Calu3 (cell line): ENCODE results near the gene UHMK1. TPM values are rescaled to one million over a fixed set of nuclear protein-coding genes. Genes with fewer than 3 reads are reported as not detected.

ENCODE experiments used
- BruUV-seq: library from RNA; stranded (reverse); fragments of 400-500 nt; replicated peaks from 2 replicates; lab custom pipeline; 2021; lab: Mats Ljungman, UMichigan
- CTCF ChIA-PET: fragments of 300-600 bp; sonication (Branson Sonifier 250); formaldehyde crosslinking; loops from one replicate; lab custom pipeline; 2022; ENCODE audit warnings: antibody characterized with exemption; lab: Charles Lee
- DNase-seq: peaks from one replicate; pipeline ENCODE4 v3.0.0; 2022
- H3K27ac Mint-ChIP-seq: one replicate; pipeline ENCODE4 v1.8.0; 2022; ENCODE audit warnings: mixed read lengths; ENCODE audit not compliant: unreplicated experiment
- H3K27me3 Mint-ChIP-seq: one replicate; pipeline ENCODE4 v1.8.0; 2022; ENCODE audit warnings: mixed read lengths; ENCODE audit not compliant: unreplicated experiment
- H3K36me3 Mint-ChIP-seq: one replicate; pipeline ENCODE4 v1.8.0; 2022; ENCODE audit warnings: mild to moderate bottlenecking, moderate library complexity, mixed read lengths; ENCODE audit not compliant: insufficient read depth, unreplicated experiment
- H3K4me1 Mint-ChIP-seq: one replicate; pipeline ENCODE4 v1.8.0; 2022; ENCODE audit warnings: mild to moderate bottlenecking, low read depth, mixed read lengths; ENCODE audit not compliant: unreplicated experiment
- H3K4me3 Mint-ChIP-seq: one replicate; pipeline ENCODE4 v1.8.0; 2022; ENCODE audit warnings: mild to moderate bottlenecking, low read depth, moderate library complexity, mixed read lengths; ENCODE audit not compliant: unreplicated experiment
- H3K9me3 Mint-ChIP-seq: one replicate; pipeline ENCODE4 v1.8.0; 2022; ENCODE audit warnings: low read depth, mixed read lengths; ENCODE audit not compliant: unreplicated experiment
- intact Hi-C: fragments of 100-400 bp; cut with micrococcal nuclease; formaldehyde crosslinking; loops from one replicate; pipeline ENCODE4 v1.10.0; 2022; ENCODE audit not compliant: unreplicated experiment
- total RNA-seq: library from RNA; stranded (reverse); gene quantifications from 2 replicates; pipeline ENCODE4 v1.2.3, GENCODE V29; 2022
- TF ChIP-seq, protein P1 (sequence below): fragments of 200-600 bp; IDR thresholded peaks from one replicate; pipeline ENCODE4 v1.8.0; 2022; ENCODE audit warnings: antibody characterized with exemption; ENCODE audit not compliant: unreplicated experiment

UHMK1 gene
- total RNA-seq, 1 experiment from 2014 or later, result 98.1 TPM

DNA sequence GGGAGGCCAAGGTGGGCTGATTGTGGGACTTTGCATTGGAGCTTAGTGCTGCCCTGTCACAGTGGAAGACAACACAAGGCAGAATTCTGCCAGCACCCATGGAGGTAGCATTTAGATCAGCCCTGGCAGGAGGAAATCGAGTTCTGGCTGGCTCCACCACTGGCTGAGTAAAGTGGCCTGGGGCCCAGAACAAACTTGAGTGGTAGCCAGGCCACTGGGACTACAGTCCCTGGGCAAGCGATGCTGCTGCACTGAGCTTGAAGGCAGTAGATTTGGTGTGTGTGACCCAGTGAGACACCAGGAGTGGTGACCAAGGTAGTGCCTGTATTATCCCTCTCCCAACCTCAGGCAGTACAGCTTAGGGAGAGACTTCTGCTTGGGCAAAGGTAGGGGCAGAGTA, 22.5 kb upstream of the UHMK1 start:
- intact Hi-C loops, result no loop called here
- CTCF ChIA-PET, result interaction anchor here (0.6 kb wide), 1 partner anchor 10 kb away, joined by 5 read pairs; no protein-coding TSS in a partner anchor
- Mint-ChIP-seq H3K36me3 (no peaks in the 10 kb centered on the region), H3K4me3 (no peak overlapping the region), H3K4me1 (no peaks in the 10 kb centered on the region), H3K27me3 (peaks cover 12% of the 10 kb centered on the region), H3K27ac (no peak overlapping the region), H3K9me3 (no peaks in the 10 kb centered on the region)
- no peak for DNase-seq
- BruUV-seq, result no TSS peak
- TF ChIP-seq, protein P1, sequence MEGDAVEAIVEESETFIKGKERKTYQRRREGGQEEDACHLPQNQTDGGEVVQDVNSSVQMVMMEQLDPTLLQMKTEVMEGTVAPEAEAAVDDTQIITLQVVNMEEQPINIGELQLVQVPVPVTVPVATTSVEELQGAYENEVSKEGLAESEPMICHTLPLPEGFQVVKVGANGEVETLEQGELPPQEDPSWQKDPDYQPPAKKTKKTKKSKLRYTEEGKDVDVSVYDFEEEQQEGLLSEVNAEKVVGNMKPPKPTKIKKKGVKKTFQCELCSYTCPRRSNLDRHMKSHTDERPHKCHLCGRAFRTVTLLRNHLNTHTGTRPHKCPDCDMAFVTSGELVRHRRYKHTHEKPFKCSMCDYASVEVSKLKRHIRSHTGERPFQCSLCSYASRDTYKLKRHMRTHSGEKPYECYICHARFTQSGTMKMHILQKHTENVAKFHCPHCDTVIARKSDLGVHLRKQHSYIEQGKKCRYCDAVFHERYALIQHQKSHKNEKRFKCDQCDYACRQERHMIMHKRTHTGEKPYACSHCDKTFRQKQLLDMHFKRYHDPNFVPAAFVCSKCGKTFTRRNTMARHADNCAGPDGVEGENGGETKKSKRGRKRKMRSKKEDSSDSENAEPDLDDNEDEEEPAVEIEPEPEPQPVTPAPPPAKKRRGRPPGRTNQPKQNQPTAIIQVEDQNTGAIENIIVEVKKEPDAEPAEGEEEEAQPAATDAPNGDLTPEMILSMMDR, result no peak

DNA sequence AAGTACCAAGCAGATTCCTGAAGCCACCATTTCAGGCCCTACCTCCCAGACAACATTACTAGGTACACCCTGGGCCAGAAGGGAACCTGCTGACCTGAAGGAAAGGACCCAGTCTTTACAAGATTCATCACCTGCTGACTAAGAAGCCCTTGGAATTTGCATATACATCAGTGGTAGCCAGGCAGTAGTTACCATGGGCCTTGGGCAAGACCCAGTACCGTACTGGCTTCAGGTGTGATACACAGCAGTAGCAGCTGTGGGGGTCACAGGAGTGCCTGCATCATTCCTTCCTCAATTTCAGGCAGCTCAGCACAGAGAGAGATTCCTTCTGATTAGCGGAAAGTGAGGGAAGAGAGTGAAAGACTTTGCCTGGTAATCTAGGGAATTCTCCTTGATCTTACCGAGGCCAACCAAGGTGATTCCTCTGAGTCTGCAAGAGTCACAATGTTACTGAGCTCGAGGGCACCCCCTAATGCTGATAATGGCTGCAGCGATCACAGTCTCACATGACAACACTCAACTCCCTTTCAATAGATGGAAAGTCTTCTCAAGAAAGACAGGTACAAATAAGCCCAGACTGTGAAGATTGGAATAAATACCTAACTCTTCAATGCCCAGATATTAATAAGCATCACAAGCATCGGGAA, 22.0 kb upstream of the UHMK1 start:
- H3K27ac Mint-ChIP-seq, result no peak overlapping the region
- CTCF ChIA-PET, result interaction anchor here (0.5 to 1.0 kb wide), 3 partner anchors 10 to 118 kb away, joined by 3 to 5 read pairs (median 3); no protein-coding TSS in a partner anchor

DNA sequence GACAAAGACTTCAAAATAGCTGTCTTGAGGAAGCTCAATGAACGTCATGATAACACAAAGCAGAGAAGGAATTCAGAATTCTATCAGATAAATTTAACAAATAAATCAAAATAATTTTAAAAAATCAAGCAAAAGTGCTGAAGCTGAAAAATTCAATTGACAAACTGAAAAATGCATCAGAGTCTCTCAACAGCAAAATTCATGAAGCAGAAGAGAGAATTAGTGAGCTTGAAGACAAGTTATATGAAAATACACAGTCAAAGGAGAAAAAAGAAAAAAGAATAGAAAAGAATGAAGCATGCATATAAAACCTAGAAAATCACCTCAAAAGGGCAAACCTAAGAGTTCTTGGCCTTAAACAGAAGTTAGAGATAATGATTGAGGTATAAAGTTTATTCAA, 21.0 kb upstream of the UHMK1 start:
- DNase-seq, result no peak
- intact Hi-C loops, result no loop called here
- Mint-ChIP-seq H3K9me3 (no peaks in the 10 kb centered on the region), H3K4me3 (no peak overlapping the region), H3K36me3 (no peaks in the 10 kb centered on the region), H3K4me1 (no peaks in the 10 kb centered on the region), H3K27ac (no peak overlapping the region), H3K27me3 (peaks cover 4% of the 10 kb centered on the region)
- TF ChIP-seq, protein P1, result no peak
- CTCF ChIA-PET, result no interaction called here
- BruUV-seq, result no TSS peak

More for the DNA sequence above, 22.0 kb upstream of the UHMK1 start:
- intact Hi-C loops, result no loop called here
- Mint-ChIP-seq H3K27me3 (peaks cover 12% of the 10 kb centered on the region), H3K4me3 (no peak overlapping the region), H3K9me3 (no peaks in the 10 kb centered on the region), H3K36me3 (no peaks in the 10 kb centered on the region), H3K4me1 (no peaks in the 10 kb centered on the region)
- DNase-seq, result peak; percentile 8
- BruUV-seq, result no TSS peak
- TF ChIP-seq, protein P1, result no peak

DNA sequence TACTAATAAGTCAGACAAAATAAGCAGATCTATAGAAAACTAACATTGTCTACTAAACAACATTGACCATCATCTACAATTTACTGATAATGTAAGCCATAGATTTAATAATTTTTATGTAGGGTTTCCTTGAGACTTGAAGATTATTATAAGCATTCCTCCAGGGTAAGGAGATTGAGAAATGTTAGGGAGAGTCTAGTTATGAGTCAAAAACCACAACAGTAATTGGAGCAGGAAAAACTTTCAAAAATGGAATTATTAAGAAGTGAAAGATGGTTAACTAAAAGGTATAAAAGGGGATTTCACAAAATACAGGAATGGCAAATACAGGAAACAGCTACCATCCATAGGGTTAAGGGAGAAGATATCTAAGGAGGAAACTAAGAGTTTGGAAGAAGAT, 12.4 kb upstream of the UHMK1 start:
- no TSS peak for BruUV-seq

More for the DNA sequence above, 12.4 kb upstream of the UHMK1 start:
- H3K27ac Mint-ChIP-seq, result no peak overlapping the region
- DNase-seq, result no peak
- TF ChIP-seq, protein P1, result no peak
- no peak overlapping the region for H3K4me3 Mint-ChIP-seq
- no peaks in the 10 kb centered on the region for H3K9me3 Mint-ChIP-seq
- H3K4me1 Mint-ChIP-seq, result no peaks in the 10 kb centered on the region
- H3K36me3 Mint-ChIP-seq, result no peaks in the 10 kb centered on the region
- CTCF ChIA-PET, result no interaction called here
- intact Hi-C loops, result no loop called here
- H3K27me3 Mint-ChIP-seq, result peaks cover 23% of the 10 kb centered on the region
